ENCODE data around the gene PCDHGA1. TPM values are rescaled to one million over a fixed set of nuclear protein-coding genes. Genes with fewer than 3 reads are reported as not detected.

Gene PCDHGA1
- total RNA-seq, 1 donor from 2014 or later = 1.5 TPM

GRCh38 chr5:141475625-141476131, 145.4 kb downstream of the PCDHGA1 start, which contains the start of gene PCDHGC3:
Gene PCDHGC3, plus strand, starts transcription at chr5:141475966. Its CDS starts 151 bp downstream, at chr5:141476117.
- H3K4me1 ChIP-seq = peaks cover 5% of the 10 kb centered on the region
- H2AFZ ChIP-seq (replicated peaks) = peak within 1 kb of the TSS; percentile 64
- H3K4me2 ChIP-seq = peak within 1 kb of the TSS; percentile 96
- DNase-seq (ENCODE audit: low spot score) = peak; percentile 95
- H3K36me3 ChIP-seq = no peaks in the 10 kb centered on the region
- H3K9me3 Mint-ChIP-seq = peaks cover 53% of the 10 kb centered on the region
- peak within 1 kb of the TSS; percentile 48 for H3K27ac Mint-ChIP-seq
- peaks cover 13% of the 10 kb centered on the region for H3F3A ChIP-seq (ENCODE audit: low read depth)
- no peak within 1 kb of the TSS for H3K27ac ChIP-seq
- H3K9ac ChIP-seq = peak within 1 kb of the TSS; percentile 4
- peak within 1 kb of the TSS; percentile 93 for H3K4me3 Mint-ChIP-seq
- no peaks in the 10 kb centered on the region for H3K9me3 ChIP-seq (ENCODE audit: low read depth)
- TF ChIP-seq, protein P1, sequence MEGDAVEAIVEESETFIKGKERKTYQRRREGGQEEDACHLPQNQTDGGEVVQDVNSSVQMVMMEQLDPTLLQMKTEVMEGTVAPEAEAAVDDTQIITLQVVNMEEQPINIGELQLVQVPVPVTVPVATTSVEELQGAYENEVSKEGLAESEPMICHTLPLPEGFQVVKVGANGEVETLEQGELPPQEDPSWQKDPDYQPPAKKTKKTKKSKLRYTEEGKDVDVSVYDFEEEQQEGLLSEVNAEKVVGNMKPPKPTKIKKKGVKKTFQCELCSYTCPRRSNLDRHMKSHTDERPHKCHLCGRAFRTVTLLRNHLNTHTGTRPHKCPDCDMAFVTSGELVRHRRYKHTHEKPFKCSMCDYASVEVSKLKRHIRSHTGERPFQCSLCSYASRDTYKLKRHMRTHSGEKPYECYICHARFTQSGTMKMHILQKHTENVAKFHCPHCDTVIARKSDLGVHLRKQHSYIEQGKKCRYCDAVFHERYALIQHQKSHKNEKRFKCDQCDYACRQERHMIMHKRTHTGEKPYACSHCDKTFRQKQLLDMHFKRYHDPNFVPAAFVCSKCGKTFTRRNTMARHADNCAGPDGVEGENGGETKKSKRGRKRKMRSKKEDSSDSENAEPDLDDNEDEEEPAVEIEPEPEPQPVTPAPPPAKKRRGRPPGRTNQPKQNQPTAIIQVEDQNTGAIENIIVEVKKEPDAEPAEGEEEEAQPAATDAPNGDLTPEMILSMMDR (IDR thresholded peaks at IDR 0.05) = peak; percentile 43
- TF ChIP-seq EZH2 (IDR thresholded peaks at IDR 0.05) = peak; percentile 29
- TF ChIP-seq EZH2phosphoT487 (IDR thresholded peaks at IDR 0.05) = no peak
- H3K79me2 ChIP-seq (ENCODE audit: low read depth) = no peaks in the 10 kb centered on the region
- peaks cover 30% of the 10 kb centered on the region for H4K20me1 ChIP-seq (ENCODE audit: low read depth)
- peaks cover 45% of the 10 kb centered on the region for H3K27me3 ChIP-seq
- peak within 1 kb of the TSS; percentile 64 for H3K4me3 ChIP-seq
- peaks cover 15% of the 10 kb centered on the region for H3K4me1 Mint-ChIP-seq
- H3K36me3 Mint-ChIP-seq = peaks cover 58% of the 10 kb centered on the region
- H3K27me3 Mint-ChIP-seq (ENCODE audit: insufficient read depth, low read depth) = peaks cover 10% of the 10 kb centered on the region

- H3K36me3 Mint-ChIP-seq = peaks cover 63% of the 10 kb centered on the region
- Histone ChIP-seq H3K4me3 (peak overlapping the region; percentile 64), H3K27ac (no peak overlapping the region), H3K27me3 (peaks cover 45% of the 10 kb centered on the region), H3K4me1 (peaks cover 5% of the 10 kb centered on the region), H4K20me1 (ENCODE audit: low read depth) (peaks cover 33% of the 10 kb centered on the region), H3K36me3 (no peaks in the 10 kb centered on the region), H3K4me2 (peak overlapping the region; percentile 96), H3K9me3 (ENCODE audit: low read depth) (no peaks in the 10 kb centered on the region), H3K79me2 (ENCODE audit: low read depth) (no peaks in the 10 kb centered on the region), H3F3A (ENCODE audit: low read depth) (peaks cover 13% of the 10 kb centered on the region), H2AFZ (replicated peaks) (peak overlapping the region; percentile 64), H3K9ac (peak overlapping the region; percentile 4)
- TF ChIP-seq EZH2phosphoT487 (IDR thresholded peaks at IDR 0.05) (peak; percentile 33), EZH2 (IDR thresholded peaks at IDR 0.05) (no peak)
- H3K4me3 Mint-ChIP-seq = peak overlapping the region; percentile 93
- peaks cover 10% of the 10 kb centered on the region for H3K27me3 Mint-ChIP-seq (ENCODE audit: insufficient read depth, low read depth)
- DNase-seq (ENCODE audit: low spot score) = peak; percentile 75
- H3K9me3 Mint-ChIP-seq = peaks cover 58% of the 10 kb centered on the region
- peaks cover 15% of the 10 kb centered on the region for H3K4me1 Mint-ChIP-seq
- H3K27ac Mint-ChIP-seq = peak overlapping the region; percentile 48
These were observed 146.0 kb downstream of the PCDHGA1 start for GRCh38 chr5:141476132-141476911.

DNA sequence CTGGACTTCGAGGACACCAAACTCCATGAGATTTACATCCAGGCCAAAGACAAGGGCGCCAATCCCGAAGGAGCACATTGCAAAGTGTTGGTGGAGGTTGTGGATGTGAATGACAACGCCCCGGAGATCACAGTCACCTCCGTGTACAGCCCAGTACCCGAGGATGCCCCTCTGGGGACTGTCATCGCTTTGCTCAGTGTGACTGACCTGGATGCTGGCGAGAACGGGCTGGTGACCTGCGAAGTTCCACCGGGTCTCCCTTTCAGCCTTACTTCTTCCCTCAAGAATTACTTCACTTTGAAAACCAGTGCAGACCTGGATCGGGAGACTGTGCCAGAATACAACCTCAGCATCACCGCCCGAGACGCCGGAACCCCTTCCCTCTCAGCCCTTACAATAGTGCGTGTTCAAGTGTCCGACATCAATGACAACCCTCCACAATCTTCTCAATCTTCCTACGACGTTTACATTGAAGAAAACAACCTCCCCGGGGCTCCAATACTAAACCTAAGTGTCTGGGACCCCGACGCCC, 146.8 kb downstream of the PCDHGA1 start:
- no peak for DNase-seq (ENCODE audit: low spot score)
- H3F3A ChIP-seq (ENCODE audit: low read depth) = peaks cover 13% of the 10 kb centered on the region
- H3K4me2 ChIP-seq = peak overlapping the region; percentile 96
- H3K9ac ChIP-seq = no peak overlapping the region
- H3K4me3 ChIP-seq = peak overlapping the region; percentile 64
- no peak for TF ChIP-seq EZH2 (IDR thresholded peaks at IDR 0.05)
- no peak for TF ChIP-seq EZH2phosphoT487 (IDR thresholded peaks at IDR 0.05)
- TF ChIP-seq, protein P1 (IDR thresholded peaks at IDR 0.05) = no peak
- no peaks in the 10 kb centered on the region for H3K9me3 ChIP-seq (ENCODE audit: low read depth)
- H3K27ac ChIP-seq = no peak overlapping the region
- H2AFZ ChIP-seq (replicated peaks) = no peak overlapping the region
- Mint-ChIP-seq H3K9me3 (peaks cover 61% of the 10 kb centered on the region), H3K4me1 (peaks cover 15% of the 10 kb centered on the region), H3K36me3 (peaks cover 61% of the 10 kb centered on the region), H3K27me3 (ENCODE audit: insufficient read depth, low read depth) (peaks cover 10% of the 10 kb centered on the region), H3K4me3 (peak overlapping the region; percentile 6), H3K27ac (no peak overlapping the region)
- H3K79me2 ChIP-seq (ENCODE audit: low read depth) = no peaks in the 10 kb centered on the region
- peaks cover 45% of the 10 kb centered on the region for H3K27me3 ChIP-seq
- H3K36me3 ChIP-seq = no peaks in the 10 kb centered on the region
- peaks cover 33% of the 10 kb centered on the region for H4K20me1 ChIP-seq (ENCODE audit: low read depth)
- peaks cover 5% of the 10 kb centered on the region for H3K4me1 ChIP-seq
